HCT116 (cell line): ENCODE results near the gene TGFBR3L. TPM values are rescaled to one million over a fixed set of nuclear protein-coding genes. Genes with fewer than 3 reads are reported as not detected.

Experiments used
- ATAC-seq: fragments of 200-7000 bp; cut with Tn5 transposase; 2 replicates; pipeline ENCODE4 v1.9.1; 2020; ENCODE audit warnings: mild to moderate bottlenecking, moderate library complexity
- BruUV-seq: library from RNA; stranded (reverse); fragments of 400-500 nt; replicated peaks from 2 replicates; lab custom pipeline; 2021; lab: Mats Ljungman, UMichigan
- CTCF ChIA-PET: fragments of 300-600 bp; sonication (Branson Sonifier 250); formaldehyde crosslinking; loops from one replicate; lab custom pipeline; 2021; ENCODE audit warnings: antibody characterized with exemption; lab: Charles Lee
- POLR2A ChIA-PET: fragments of 300-600, 350-600 bp; sonication (Branson Sonifier 250); formaldehyde crosslinking; loops from one replicate; lab custom pipeline; 2021; ENCODE audit warnings: antibody characterized with exemption; lab: Charles Lee
- RAD21 ChIA-PET, 2 experiments: fragments of 300-600 bp; sonication (Branson Sonifier 250); formaldehyde crosslinking; loops; one replicate each; lab custom pipeline; 2023; ENCODE audit warnings: low total read pairs in 2 of 2; ENCODE audit not compliant: uncharacterized antibody in 2 of 2, unreplicated experiment in 2 of 2, low non-redundant PET in 1 of 2; lab: Charles Lee
- DNase-seq: peaks from one replicate; pipeline ENCODE4 v3.0.0-alpha.2; 2010; ENCODE audit warnings: low read depth, low spot score
- H2AFZ ChIP-seq: fragments of 200-600 bp; shearing (Covaris generic), sonication (generic); 2 replicates; pipeline ENCODE4 v1.6.1; 2017; ENCODE audit warnings: low read depth, mixed run types, mixed read lengths, antibody characterized with exemption, low read length; ENCODE audit not compliant: poor library complexity, severe bottlenecking
- H3K27ac ChIP-seq: 2 replicates; pipeline ENCODE4 v1.5.1; 2012; ENCODE audit warnings: low read depth, low read length
- H3K27me3 ChIP-seq: fragments of 200-600 bp; sonication (generic); 2 replicates; pipeline ENCODE4 v1.6.1; 2016; ENCODE audit warnings: mixed run types, low read length, mixed read lengths; ENCODE audit not compliant: insufficient read depth
- H3K36me3 ChIP-seq, 2 experiments: fragments of 200-500 bp in 1 of 2; fragments of 200-600 bp in 1 of 2; sonication (Bioruptor generic) in 1 of 2; sonication (generic) in 1 of 2; 2 replicates each; pipeline versions ENCODE4 v1.5.1 to v1.6.1; 2014 to 2016; ENCODE audit warnings: low read length in 2 of 2, inconsistent platforms in 1 of 2, mixed read lengths in 1 of 2, mixed run types in 1 of 2; ENCODE audit not compliant: insufficient read depth in 2 of 2, control insufficient read depth in 1 of 2
- H3K4me1 ChIP-seq, 2 experiments: fragments of 200-600 bp in 1 of 2; sonication (generic) in 1 of 2; 2 replicates each; pipeline versions ENCODE4 v1.5.1 to v1.6.1; 2012 to 2017; ENCODE audit warnings: low read length in 2 of 2, inconsistent platforms in 1 of 2, mild to moderate bottlenecking in 1 of 2, mixed read lengths in 1 of 2, mixed run types in 1 of 2, moderate library complexity in 1 of 2; ENCODE audit not compliant: insufficient read depth in 2 of 2, control insufficient read depth in 1 of 2
- H3K4me2 ChIP-seq: fragments of 200-600 bp; sonication (generic); 2 replicates; pipeline ENCODE4 v1.6.1; 2017; ENCODE audit warnings: mixed run types, low read length, mixed read lengths
- H3K4me3 ChIP-seq, 2 experiments: fragments of 200-600 bp in 1 of 2; sonication (generic) in 1 of 2; replicated peaks in 1 of 2; 2 replicates each; pipeline ENCODE4 v1.5.1; 2011 to 2016; ENCODE audit warnings: low read length in 2 of 2, control low read depth in 1 of 2, low read depth in 1 of 2, mild to moderate bottlenecking in 1 of 2, mixed read lengths in 1 of 2, mixed run types in 1 of 2
- H3K79me2 ChIP-seq: fragments of 200-600 bp; sonication (generic); 2 replicates; pipeline ENCODE4 v1.6.1; 2017; ENCODE audit warnings: mild to moderate bottlenecking, mixed run types, low read length, moderate library complexity, mixed read lengths; ENCODE audit not compliant: insufficient read depth
- H3K9ac ChIP-seq: fragments of 200-600 bp; sonication (generic); 2 replicates; pipeline ENCODE4 v1.6.1; 2016; ENCODE audit warnings: low read length, mixed read lengths
- H3K9me2 ChIP-seq: fragments of 200-600 bp; sonication (generic), shearing (Covaris generic); 2 replicates; pipeline ENCODE4 v1.6.1; 2017; ENCODE audit warnings: mixed run types, mild to moderate bottlenecking, moderate library complexity; ENCODE audit not compliant: insufficient read depth
- H3K9me3 ChIP-seq, 2 experiments: fragments of 200-500 bp in 1 of 2; fragments of 200-600 bp in 1 of 2; sonication (Bioruptor generic) in 1 of 2; sonication (generic) in 1 of 2; 2 replicates each; pipeline ENCODE4 v1.6.1; 2014 to 2017; ENCODE audit warnings: low read length in 2 of 2, mixed read lengths in 2 of 2, inconsistent platforms in 1 of 2, low read depth in 1 of 2, mild to moderate bottlenecking in 1 of 2, mixed run types in 1 of 2, moderate library complexity in 1 of 2; ENCODE audit not compliant: control insufficient read depth in 1 of 2, insufficient read depth in 1 of 2
- H4K20me1 ChIP-seq: fragments of 200-600 bp; sonication (generic), shearing (Covaris generic); 2 replicates; pipeline ENCODE4 v1.6.1; 2017; ENCODE audit warnings: mixed run types, mild to moderate bottlenecking, moderate library complexity; ENCODE audit not compliant: insufficient read depth
- ATF3 ChIP-seq: IDR thresholded peaks from 2 replicates; pipeline ENCODE4 v1.6.1; 2012
- CBX3 ChIP-seq: IDR thresholded peaks from 2 replicates; pipeline ENCODE4 v1.6.1; 2012; ENCODE audit warnings: low read depth
- CEBPB ChIP-seq: IDR thresholded peaks from 2 replicates; pipeline ENCODE4 v1.6.1; 2012; ENCODE audit warnings: low read depth
- CTCF ChIP-seq, 3 experiments: fragments of 200-600 bp in 1 of 3; sonication (generic) in 1 of 3; IDR thresholded peaks in 2 of 3; conservative IDR thresholded peaks in 1 of 3; 2 replicates each; pipeline ENCODE4 v1.5.1; 2012 to 2017; ENCODE audit warnings: low read depth in 2 of 3, low read length in 2 of 3, antibody characterized with exemption in 1 of 3, borderline replicate concordance in 1 of 3, control low read depth in 1 of 3, mild to moderate bottlenecking in 1 of 3, mixed read lengths in 1 of 3, mixed run types in 1 of 3, moderate library complexity in 1 of 3; ENCODE audit not compliant: insufficient read depth in 1 of 3
- EGR1 ChIP-seq: IDR thresholded peaks from 2 replicates; pipeline ENCODE4 v1.6.1; 2012; ENCODE audit warnings: low read depth
- ELF1 ChIP-seq: IDR thresholded peaks from 2 replicates; pipeline ENCODE4 v1.6.1; 2012; ENCODE audit warnings: low read depth, borderline replicate concordance
- EZH2 ChIP-seq: fragments of 200-600 bp; sonication (generic); IDR thresholded peaks from 2 replicates; pipeline ENCODE4 v1.6.1; 2017; ENCODE audit warnings: antibody characterized with exemption, mixed run types
- FOSL1 ChIP-seq: IDR thresholded peaks from 2 replicates; pipeline ENCODE4 v1.6.1; 2012; ENCODE audit warnings: low read depth
- JUND ChIP-seq: IDR thresholded peaks from 2 replicates; pipeline ENCODE4 v1.6.1; 2012
- MAX ChIP-seq: IDR thresholded peaks from 2 replicates; pipeline ENCODE4 v1.6.1; 2012
- POLR2A ChIP-seq: IDR thresholded peaks from 2 replicates; pipeline ENCODE4 v1.7.0; 2011; ENCODE audit warnings: borderline replicate concordance; ENCODE audit not compliant: insufficient read depth, insufficient read length; ENCODE audit errors: extremely low read depth
- POLR2AphosphoS5 ChIP-seq: IDR thresholded peaks from 2 replicates; pipeline ENCODE4 v1.6.1; 2011; ENCODE audit warnings: mild to moderate bottlenecking, low read depth, low read length, moderate library complexity
- RAD21 ChIP-seq: IDR thresholded peaks from 2 replicates; pipeline ENCODE4 v1.6.1; 2012; ENCODE audit warnings: low read depth, mild to moderate bottlenecking
- SIN3A ChIP-seq: IDR thresholded peaks from 2 replicates; pipeline ENCODE4 v1.6.1; 2012; ENCODE audit warnings: low read depth
- SP1 ChIP-seq: IDR thresholded peaks from 2 replicates; pipeline ENCODE4 v1.6.1; 2012; ENCODE audit warnings: low read depth
- SRF ChIP-seq: IDR thresholded peaks from 2 replicates; pipeline ENCODE4 v1.6.1; 2012; ENCODE audit warnings: low read depth
- YY1 ChIP-seq: IDR thresholded peaks from 2 replicates; pipeline ENCODE4 v1.6.1; 2011; ENCODE audit warnings: low read length, low read depth, moderate library complexity, mild to moderate bottlenecking; ENCODE audit not compliant: insufficient replicate concordance; ENCODE audit errors: extremely low read depth
- ZFX ChIP-seq: fragments of 450-650 bp; IDR thresholded peaks from 2 replicates; pipeline ENCODE4 v1.6.1; 2017
- ZNF274 ChIP-seq: fragments of 200-500 bp; sonication (Bioruptor generic); IDR thresholded peaks from 2 replicates; pipeline ENCODE4 v1.6.1; 2014; ENCODE audit warnings: mild to moderate bottlenecking, low read depth, low read length, inconsistent platforms
- intact Hi-C: fragments of 100-400 bp; cut with micrococcal nuclease; formaldehyde crosslinking; loops from 2 replicates; pipeline ENCODE4 v1.10.0; 2022
- total RNA-seq: library from RNA; stranded (reverse); gene quantifications from one replicate; pipeline ENCODE4 v1.2.1, GENCODE V29; 2021; ENCODE audit not compliant: unreplicated experiment

Gene TGFBR3L
- total RNA-seq, 1 experiment from 2014 or later: 30.9 TPM

- no peak for ATAC-seq
- Histone ChIP-seq H3K79me2 (no peaks in the 10 kb centered on the region), H4K20me1 (no peaks in the 10 kb centered on the region), H3K36me3 (no peaks in the 10 kb centered on the region), H3K4me1 (peaks cover 20 to 49% of the 10 kb centered on the region in 2 experiments), H3K4me3 (peak overlapping the region; percentile 46 to 56), H3K9me3 (no peaks in the 10 kb centered on the region), H3K9ac (peak overlapping the region; percentile 41; the same call in 1 of the 2 replicates), H3K27ac (peak overlapping the region; percentile 61; the same call in 1 of the 2 replicates), H3K9me2 (no peaks in the 10 kb centered on the region), H2AFZ (no peak overlapping the region), H3K4me2 (peak overlapping the region; percentile 79), H3K27me3 (no peaks in the 10 kb centered on the region)
- RAD21 ChIA-PET: interaction anchor here in 1 of 2 experiments (0.6 kb wide), 1 partner anchor 46 kb away, joined by 9 read pairs; the partner anchor contains the start of gene SNAPC2
- no peak for TF ChIP-seq CBX3
- no peak for TF ChIP-seq ZNF274
- no peak for TF ChIP-seq POLR2A
- CTCF ChIA-PET: interaction anchor here (2.1 kb wide), 1 partner anchor 14 kb away, joined by 4 read pairs; the partner anchor contains the start of gene LRRC8E
- intact Hi-C loops: no loop called here
- BruUV-seq: no TSS peak
- POLR2A ChIA-PET: interaction anchor here (1.5 kb wide), 1 partner anchor 29 kb away, joined by 3 read pairs; the partner anchor contains the start of gene MAP2K7
- DNase-seq: no peak
Measured at GRCh38 chr19:7874897-7875273, 39.7 kb upstream of the TGFBR3L start.

- Histone ChIP-seq H3K27me3 (no peaks in the 10 kb centered on the region), H3K9me3 (no peaks in the 10 kb centered on the region), H3K9ac (no peak overlapping the region), H3K4me2 (peak overlapping the region; percentile 23; the same call in 1 of the 2 replicates), H4K20me1 (no peaks in the 10 kb centered on the region), H3K79me2 (no peaks in the 10 kb centered on the region), H3K36me3 (no peaks in the 10 kb centered on the region), H3K9me2 (no peaks in the 10 kb centered on the region), H3K27ac (no peak overlapping the region), H2AFZ (no peak overlapping the region), H3K4me1 (peaks cover 7 to 25% of the 10 kb centered on the region in 2 experiments; a peak in 3 of 4 replicates), H3K4me3 (no peak overlapping the region)
- ATAC-seq: no peak
- BruUV-seq: no TSS peak
- CTCF ChIA-PET: interaction anchor here (1.6 kb wide), 1 partner anchor 8 kb away, joined by 4 read pairs; no protein-coding TSS in a partner anchor
- RAD21 ChIA-PET: interaction anchor here in 1 of 2 experiments (0.5 kb wide), 1 partner anchor 43 kb away, joined by 3 read pairs; the partner anchor contains the start of gene SNAPC2
- DNase-seq: no peak
- POLR2A ChIA-PET: no interaction called here
- intact Hi-C loops: no loop called here
- TF ChIP-seq POLR2AphosphoS5 (no peak), ZFX (no peak), FOSL1 (no peak), MAX (no peak), YY1 (no peak), EZH2 (no peak), ELF1 (no peak), ATF3 (no peak), POLR2A (no peak), SRF (no peak), SIN3A (no peak), ZNF274 (no peak), SP1 (no peak), RAD21 (no peak), CTCF (IDR thresholded peaks at IDR 0.05 in 2 of 3, conservative IDR thresholded peaks at IDR 0.05 in 1 of 3; ENCODE audit: borderline replicate concordance in 1 of 3, insufficient read depth in 1 of 3, low read depth in 2 of 3, low read length in 2 of 3) (no peak), CEBPB (no peak), EGR1 (no peak), JUND (no peak)
Measured at GRCh38 chr19:7877249-7877836, 37.3 kb upstream of the TGFBR3L start.
